GM12872 (cell line): ENCODE measurements around the gene CST9.

Experiments used
- TF ChIP-seq, protein P1 (sequence below): IDR thresholded peaks from 3 replicates; pipeline ENCODE4 v1.5.1; 2011; ENCODE audit warnings: low read depth, mild to moderate bottlenecking, low read length, moderate library complexity; ENCODE audit not compliant: insufficient read depth

The CST9 gene

DNA sequence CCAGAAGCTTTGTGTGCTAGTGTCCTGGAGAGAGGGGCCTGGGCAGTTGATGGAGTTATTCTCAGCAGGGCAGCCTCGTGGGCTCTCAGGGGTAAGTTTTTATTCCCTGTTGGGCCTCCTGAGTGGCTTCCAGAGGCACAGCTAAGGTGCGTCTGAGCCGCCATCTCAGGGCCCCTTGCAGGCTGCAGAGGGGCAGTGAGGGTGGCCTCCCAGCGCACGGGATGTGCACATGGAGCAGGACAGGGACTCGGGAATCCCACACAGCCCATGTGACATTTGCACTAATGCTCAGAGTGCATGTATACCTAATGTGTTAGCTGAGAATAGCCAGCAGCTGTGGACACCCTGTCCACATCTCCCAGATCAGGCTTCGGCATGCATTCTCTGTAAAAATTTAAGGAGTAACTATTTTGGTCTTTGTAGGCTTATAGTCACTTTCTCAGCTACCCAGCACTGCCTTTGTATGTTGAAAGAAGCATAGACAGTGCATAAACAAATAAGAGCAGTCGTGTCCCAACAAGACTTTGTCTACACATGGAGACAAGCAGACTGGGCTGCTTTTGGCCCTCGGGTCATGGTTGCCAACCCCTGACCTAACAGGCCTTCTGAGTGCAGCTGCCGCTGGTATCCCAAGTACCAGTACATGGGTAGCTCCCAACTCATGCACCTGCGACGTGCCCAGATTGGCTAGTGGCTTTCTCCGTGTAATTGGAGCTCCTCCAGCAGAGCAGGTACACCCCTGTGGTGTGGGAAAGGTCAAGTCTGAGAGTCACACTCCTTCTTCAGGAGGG lies 18.8 kb downstream of the CST9 start:
- TF ChIP-seq, protein P1, sequence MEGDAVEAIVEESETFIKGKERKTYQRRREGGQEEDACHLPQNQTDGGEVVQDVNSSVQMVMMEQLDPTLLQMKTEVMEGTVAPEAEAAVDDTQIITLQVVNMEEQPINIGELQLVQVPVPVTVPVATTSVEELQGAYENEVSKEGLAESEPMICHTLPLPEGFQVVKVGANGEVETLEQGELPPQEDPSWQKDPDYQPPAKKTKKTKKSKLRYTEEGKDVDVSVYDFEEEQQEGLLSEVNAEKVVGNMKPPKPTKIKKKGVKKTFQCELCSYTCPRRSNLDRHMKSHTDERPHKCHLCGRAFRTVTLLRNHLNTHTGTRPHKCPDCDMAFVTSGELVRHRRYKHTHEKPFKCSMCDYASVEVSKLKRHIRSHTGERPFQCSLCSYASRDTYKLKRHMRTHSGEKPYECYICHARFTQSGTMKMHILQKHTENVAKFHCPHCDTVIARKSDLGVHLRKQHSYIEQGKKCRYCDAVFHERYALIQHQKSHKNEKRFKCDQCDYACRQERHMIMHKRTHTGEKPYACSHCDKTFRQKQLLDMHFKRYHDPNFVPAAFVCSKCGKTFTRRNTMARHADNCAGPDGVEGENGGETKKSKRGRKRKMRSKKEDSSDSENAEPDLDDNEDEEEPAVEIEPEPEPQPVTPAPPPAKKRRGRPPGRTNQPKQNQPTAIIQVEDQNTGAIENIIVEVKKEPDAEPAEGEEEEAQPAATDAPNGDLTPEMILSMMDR: no peak

DNA sequence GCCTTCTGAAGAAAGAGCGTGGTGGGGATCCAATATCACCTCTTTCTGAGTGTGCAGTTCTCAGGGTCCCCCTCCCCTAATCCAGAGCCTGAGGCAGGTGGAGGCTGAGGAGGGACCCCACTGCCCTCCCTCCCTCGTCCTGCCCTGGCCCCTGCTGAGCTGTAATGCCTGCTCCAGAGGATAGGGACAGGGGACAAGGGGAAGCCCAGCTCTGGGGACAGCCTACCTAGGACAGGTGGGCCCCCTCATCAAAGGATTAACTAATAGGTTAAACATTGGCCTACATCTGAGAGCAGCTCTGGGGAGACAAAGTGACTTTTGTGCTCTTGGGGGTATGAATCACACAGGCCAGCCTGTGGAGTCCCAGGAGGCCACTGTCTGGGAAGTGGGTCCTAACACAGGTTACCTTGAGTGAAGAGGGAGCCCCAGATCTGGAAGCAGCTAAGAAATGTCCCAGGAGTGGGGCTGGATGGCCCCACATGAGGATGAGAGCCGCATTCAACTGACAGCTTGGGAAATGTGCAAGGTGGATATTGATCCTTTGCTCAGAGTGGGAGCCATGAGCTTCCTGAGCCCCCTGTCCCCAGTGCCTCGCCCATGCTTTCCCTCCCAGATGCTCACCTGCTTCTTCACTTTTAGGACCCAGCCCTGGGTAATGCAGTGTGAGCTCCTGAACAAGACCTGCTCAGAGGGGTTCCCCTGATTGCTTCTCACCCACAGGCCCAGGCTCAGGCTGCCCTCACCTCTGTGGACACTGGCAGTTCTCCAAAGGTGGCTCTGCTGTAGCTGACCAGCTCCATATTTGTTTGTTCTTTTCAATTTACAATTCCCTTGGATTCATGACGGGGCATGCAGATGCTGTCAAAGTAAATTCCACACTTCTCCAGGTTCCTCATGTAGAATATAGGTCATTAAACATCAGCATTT lies 19.6 kb downstream of the CST9 start:
- TF ChIP-seq, protein P1: no peak

DNA sequence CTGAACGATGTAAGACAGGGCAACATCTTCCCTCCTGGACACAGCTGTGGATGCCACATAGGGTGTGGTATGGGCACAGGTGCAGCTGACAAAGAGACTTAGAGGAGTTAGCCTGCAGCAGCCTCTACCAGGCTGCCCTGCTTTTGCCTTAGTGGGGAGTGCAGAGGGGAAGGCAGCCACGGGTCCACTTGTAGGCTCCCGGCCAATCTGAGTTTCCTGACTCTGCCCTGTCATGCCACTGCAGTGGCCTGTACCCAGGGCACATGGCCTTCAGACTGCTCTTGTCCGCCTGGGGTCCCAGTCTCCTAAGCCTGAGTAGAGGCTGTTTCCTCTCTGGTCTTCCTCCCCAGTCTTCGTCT lies 20.3 kb downstream of the CST9 start:
- TF ChIP-seq, protein P1: no peak

DNA sequence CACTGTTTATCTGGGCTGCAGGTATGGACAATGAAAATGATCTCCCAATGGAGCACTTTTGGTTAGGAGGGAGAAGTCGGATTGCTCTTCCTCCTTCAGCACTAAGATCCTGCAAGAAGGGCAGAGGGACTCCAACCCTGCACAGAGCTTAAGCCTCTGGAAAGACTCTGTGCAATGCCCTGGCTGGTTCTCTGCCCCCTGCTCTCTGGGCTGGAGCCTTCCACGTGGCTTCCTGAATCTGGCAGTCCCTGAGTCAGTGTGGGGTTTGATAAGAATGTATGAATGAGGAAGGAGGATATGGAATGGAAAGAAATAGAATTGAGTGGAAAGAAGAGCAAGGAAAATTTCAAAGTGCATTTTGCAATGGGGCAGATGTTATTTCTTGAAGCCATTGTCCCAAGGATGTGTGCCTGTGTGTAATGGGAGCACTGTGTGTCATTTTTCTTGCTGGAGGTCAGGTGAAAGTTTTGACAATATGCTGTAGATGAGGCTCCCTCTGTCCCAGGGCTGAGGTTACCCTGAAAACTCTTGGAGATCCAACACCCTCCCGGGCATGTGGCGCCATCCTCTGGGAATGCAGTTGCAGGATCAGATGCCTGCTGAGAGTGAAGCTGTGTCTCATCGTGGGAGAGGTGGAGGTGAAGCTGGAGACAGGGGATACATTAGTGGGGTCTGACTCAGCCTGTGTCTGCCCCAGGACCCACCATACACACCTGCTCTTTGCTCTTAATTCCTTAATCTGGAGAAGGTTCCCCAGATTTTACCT lies 21.1 kb downstream of the CST9 start:
- TF ChIP-seq, protein P1: no peak

DNA sequence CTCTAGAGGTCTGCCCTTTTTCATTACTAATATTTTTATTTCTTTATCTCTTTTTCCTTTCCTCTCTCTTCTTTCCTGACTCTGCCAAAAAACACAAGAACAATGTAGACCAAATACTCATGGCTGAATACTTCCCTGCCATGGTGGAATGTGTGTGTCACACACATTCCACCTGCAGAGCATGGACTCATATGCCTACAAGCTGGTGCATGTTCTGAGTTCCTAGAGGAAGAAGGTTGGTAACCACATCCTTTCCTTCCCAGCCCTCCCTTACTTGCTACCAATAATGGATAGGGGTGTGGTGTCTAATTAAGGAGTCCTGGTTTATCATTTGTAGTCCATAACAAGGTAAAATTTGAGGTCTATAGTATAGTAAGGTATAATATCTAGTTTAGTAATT lies 22.2 kb downstream of the CST9 start:
- TF ChIP-seq, protein P1: no peak

DNA sequence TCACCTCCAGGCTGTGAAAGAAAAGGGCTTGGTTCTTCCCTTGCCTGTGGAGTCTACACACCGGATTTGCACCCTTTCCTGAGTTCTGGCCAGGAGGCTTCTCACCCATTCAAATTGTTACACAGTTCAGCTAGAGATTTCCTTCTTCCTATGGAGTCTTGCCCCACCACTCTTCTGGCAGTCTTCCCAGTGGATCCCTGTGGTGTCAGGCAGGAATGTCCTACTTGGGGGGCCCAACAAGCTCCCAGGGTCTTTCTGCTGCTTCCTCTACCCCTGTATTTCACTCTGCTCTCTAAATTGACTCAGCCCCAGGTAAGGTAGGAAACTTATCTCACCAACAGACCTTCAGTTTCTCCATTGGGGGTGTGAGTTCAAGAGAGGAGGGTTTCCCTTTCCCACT lies 23.4 kb downstream of the CST9 start:
- TF ChIP-seq, protein P1: no peak

DNA sequence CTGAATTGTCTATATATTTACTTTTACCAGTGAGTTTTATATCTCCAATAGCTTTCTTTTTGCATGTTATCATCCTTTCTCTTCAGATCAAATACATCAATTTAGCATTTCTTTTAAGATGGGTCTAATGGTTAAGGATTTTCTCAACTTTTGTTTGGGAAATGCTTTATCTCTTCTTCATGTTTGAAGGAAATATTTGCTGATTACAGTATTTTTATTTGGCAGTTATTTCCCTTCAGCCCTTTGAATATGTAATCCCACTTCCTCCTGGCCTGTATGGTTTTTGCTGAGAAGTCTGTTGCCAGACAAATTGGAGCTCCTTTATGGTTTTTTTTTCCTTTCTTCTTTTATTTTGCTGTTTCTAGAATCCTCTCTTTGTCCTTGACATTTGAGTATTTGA lies 30.7 kb downstream of the CST9 start:
- TF ChIP-seq, protein P1: no peak
